DOHH2 (cell line): Measurements from ENCODE around the gene PRM3.

Experiments used
- CTCF ChIP-seq: fragments of 200-600 bp; sonication (generic); IDR thresholded peaks from one replicate; pipeline ENCODE4 v1.5.1; 2014; ENCODE audit warnings: antibody characterized with exemption, mild to moderate bottlenecking, low read depth, low read length; ENCODE audit not compliant: poor library complexity, severe bottlenecking
- EZH2phosphoT487 ChIP-seq: fragments of 200-600 bp; sonication (generic); IDR thresholded peaks from 2 replicates; pipeline ENCODE4 v1.6.1; 2017; ENCODE audit warnings: borderline replicate concordance, mild to moderate bottlenecking, antibody characterized with exemption, low read length, moderate library complexity, mixed read lengths

- TF ChIP-seq CTCF (no peak), EZH2phosphoT487 (no peak)
These were observed 39.6 kb downstream of the PRM3 start for GRCh38 chr16:11233727-11234376.
